NCI-H2171 (cell line): ENCODE results near the gene EVA1A.

ENCODE experiments used
- DNase-seq: peaks from one replicate; lab custom pipeline; 2025; lab: John Stamatoyannopoulos, UW

Gene EVA1A

GRCh38 chr2:75589391-75590105 lies 28.8 kb upstream of the EVA1A start:
- DNase-seq, result no peak

- no peak for DNase-seq
Measured at GRCh38 chr2:75587954-75588587, 27.3 kb upstream of the EVA1A start.

- DNase-seq, result peak; percentile 11
Measured at GRCh38 chr2:75586971-75587370, 26.2 kb upstream of the EVA1A start.

- DNase-seq, result no peak
Measured at GRCh38 chr2:75582840-75583239, 22.1 kb upstream of the EVA1A start.

- DNase-seq, result no peak
Measured at GRCh38 chr2:75580606-75581005, 19.9 kb upstream of the EVA1A start.

- DNase-seq, result no peak
Measured at GRCh38 chr2:75580156-75580555, 19.4 kb upstream of the EVA1A start.

- no peak for DNase-seq
Measured at GRCh38 chr2:75579186-75579585, 18.4 kb upstream of the EVA1A start.

- no peak for DNase-seq
Measured at GRCh38 chr2:75577280-75577679, 16.5 kb upstream of the EVA1A start.

GRCh38 chr2:75574106-75574505 lies 13.4 kb upstream of the EVA1A start:
- no peak for DNase-seq

GRCh38 chr2:75573145-75573878 lies 12.6 kb upstream of the EVA1A start:
- DNase-seq, result no peak

- no peak for DNase-seq
Measured at GRCh38 chr2:75571730-75572430, 11.1 kb upstream of the EVA1A start.

- no peak for DNase-seq
Measured at GRCh38 chr2:75570948-75571729, 10.4 kb upstream of the EVA1A start.

GRCh38 chr2:75570024-75570947 lies 9.5 kb upstream of the EVA1A start:
- no peak for DNase-seq

- no peak for DNase-seq
Measured at GRCh38 chr2:75569546-75569945, 8.8 kb upstream of the EVA1A start.

GRCh38 chr2:75568174-75568573 lies 7.4 kb upstream of the EVA1A start:
- DNase-seq, result no peak

GRCh38 chr2:75565472-75566462 lies 5.0 kb upstream of the EVA1A start:
- no peak for DNase-seq

GRCh38 chr2:75564713-75565359 lies 4.1 kb upstream of the EVA1A start:
- DNase-seq, result no peak

- no peak for DNase-seq
Measured at GRCh38 chr2:75564026-75564688, 3.4 kb upstream of the EVA1A start.
